Measurements from ENCODE around the gene ZNF282. TPM values are rescaled to one million over a fixed set of nuclear protein-coding genes. Genes with fewer than 3 reads are reported as not detected.

Gene ZNF282
- total RNA-seq, 1 donor from 2014 or later: 23.3 TPM

DNA sequence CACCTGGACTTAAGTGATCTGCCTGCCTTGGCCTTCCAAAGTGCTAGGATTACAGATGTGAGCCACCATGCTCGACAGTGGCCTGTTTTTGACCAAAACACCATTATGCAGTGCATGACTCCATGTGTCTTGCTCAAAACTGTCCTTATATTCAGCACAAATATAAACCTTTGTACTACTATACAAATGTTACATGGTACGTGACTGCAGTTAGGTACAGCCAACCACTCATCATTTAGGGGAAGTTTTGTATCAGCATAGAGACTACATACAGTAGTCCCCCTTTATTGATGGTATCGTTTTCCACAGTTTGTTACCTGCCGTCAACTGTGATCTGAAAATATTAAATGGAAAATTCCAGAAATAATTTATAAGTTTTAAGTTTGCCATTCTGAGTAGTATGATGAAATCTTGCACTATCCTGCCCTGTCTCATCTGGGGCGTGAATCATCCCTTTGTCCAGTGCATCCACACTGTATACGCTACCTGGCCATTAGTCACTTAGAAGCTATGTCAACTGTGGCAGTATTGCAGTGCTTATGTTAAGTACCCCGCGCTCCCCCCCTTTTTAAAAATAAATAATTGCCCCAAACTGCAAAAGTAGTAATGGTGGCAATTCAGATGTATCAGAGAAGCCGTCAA lies 23.3 kb upstream of the ZNF282 start:
- H3K4me1 ChIP-seq: no peaks in the 10 kb centered on the region
- DNase-seq: no peak
- no peak overlapping the region for H3K27ac ChIP-seq
- no peaks in the 10 kb centered on the region for H3K27me3 ChIP-seq
- ATAC-seq: peak; percentile 63
- H3K4me3 ChIP-seq: no peak overlapping the region
- H3K36me3 ChIP-seq: peaks cover 78% of the 10 kb centered on the region
- TF ChIP-seq, protein P1, sequence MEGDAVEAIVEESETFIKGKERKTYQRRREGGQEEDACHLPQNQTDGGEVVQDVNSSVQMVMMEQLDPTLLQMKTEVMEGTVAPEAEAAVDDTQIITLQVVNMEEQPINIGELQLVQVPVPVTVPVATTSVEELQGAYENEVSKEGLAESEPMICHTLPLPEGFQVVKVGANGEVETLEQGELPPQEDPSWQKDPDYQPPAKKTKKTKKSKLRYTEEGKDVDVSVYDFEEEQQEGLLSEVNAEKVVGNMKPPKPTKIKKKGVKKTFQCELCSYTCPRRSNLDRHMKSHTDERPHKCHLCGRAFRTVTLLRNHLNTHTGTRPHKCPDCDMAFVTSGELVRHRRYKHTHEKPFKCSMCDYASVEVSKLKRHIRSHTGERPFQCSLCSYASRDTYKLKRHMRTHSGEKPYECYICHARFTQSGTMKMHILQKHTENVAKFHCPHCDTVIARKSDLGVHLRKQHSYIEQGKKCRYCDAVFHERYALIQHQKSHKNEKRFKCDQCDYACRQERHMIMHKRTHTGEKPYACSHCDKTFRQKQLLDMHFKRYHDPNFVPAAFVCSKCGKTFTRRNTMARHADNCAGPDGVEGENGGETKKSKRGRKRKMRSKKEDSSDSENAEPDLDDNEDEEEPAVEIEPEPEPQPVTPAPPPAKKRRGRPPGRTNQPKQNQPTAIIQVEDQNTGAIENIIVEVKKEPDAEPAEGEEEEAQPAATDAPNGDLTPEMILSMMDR (IDR thresholded peaks at IDR 0.05): no peak
- H3K9me3 ChIP-seq: no peaks in the 10 kb centered on the region
- intact Hi-C loops (cut with DNase I): no loop called here

DNA sequence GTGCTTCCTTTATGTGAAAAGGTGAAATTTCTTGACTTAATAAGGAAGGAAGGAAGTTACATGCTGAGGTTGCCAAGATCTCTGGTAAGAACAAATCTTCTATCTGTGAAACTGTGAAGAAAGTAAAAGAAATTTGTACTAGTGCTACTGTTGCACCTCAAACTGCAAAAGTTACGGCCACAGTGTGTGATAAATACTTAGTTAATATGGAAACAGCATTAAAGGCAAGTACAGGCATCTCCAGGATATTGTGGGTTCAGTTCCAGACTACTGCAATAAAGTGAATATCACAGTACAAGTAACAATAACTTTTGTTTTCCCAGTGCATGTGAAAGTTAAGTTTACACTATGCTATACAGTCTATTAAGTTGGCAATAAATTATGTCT lies 22.8 kb upstream of the ZNF282 start:
- H3K4me3 ChIP-seq: no peak overlapping the region
- DNase-seq: no peak
- no peaks in the 10 kb centered on the region for H3K9me3 ChIP-seq
- intact Hi-C loops (cut with DNase I): no loop called here
- peaks cover 78% of the 10 kb centered on the region for H3K36me3 ChIP-seq
- no peak for ATAC-seq
- H3K27me3 ChIP-seq: no peaks in the 10 kb centered on the region
- TF ChIP-seq, protein P1 (IDR thresholded peaks at IDR 0.05): no peak
- no peaks in the 10 kb centered on the region for H3K4me1 ChIP-seq
- H3K27ac ChIP-seq: no peak overlapping the region

DNA sequence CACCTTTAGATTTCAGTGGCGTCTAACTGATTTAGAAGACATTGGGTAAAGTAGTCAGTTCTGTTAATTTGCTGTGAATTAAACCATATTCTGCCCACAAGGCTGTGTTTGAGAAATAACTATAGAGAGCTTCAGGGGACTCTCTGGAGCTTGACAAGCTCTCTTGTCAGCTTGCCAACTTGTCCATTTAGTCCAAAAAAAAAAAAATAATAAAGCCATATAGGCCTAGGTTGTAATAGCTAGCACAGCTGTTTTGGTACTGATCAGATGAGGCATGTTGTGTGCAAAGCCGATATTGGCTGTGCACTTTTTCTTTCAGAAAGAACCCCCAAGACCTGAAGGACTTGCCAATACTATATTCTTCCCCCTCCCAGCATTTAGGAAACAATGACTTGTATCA lies 20.2 kb upstream of the ZNF282 start:
- ATAC-seq: no peak
- peaks cover 77% of the 10 kb centered on the region for H3K36me3 ChIP-seq
- intact Hi-C loops (cut with DNase I): no loop called here
- H3K27ac ChIP-seq: no peak overlapping the region
- no peaks in the 10 kb centered on the region for H3K27me3 ChIP-seq
- TF ChIP-seq, protein P1 (IDR thresholded peaks at IDR 0.05): no peak
- no peaks in the 10 kb centered on the region for H3K4me1 ChIP-seq
- H3K4me3 ChIP-seq: no peak overlapping the region
- no peaks in the 10 kb centered on the region for H3K9me3 ChIP-seq
- DNase-seq: no peak

DNA sequence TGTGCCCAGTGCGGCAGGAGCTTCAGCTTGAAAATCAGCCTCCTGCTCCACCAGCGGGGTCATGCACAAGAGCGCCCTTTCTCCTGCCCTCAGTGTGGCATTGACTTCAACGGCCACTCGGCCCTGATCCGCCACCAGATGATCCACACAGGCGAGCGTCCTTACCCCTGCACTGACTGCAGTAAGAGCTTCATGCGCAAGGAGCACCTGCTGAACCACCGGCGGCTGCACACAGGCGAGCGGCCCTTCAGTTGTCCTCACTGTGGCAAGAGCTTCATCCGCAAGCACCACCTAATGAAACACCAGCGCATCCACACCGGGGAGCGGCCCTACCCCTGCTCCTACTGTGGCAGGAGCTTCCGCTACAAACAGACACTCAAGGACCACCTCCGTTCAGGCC lies 16.1 kb upstream of the ZNF282 start:
- intact Hi-C loops (cut with DNase I): no loop called here
- TF ChIP-seq, protein P1 (IDR thresholded peaks at IDR 0.05): no peak
- Histone ChIP-seq H3K27me3 (no peaks in the 10 kb centered on the region), H3K27ac (no peak overlapping the region), H3K4me1 (peaks cover 6% of the 10 kb centered on the region), H3K9me3 (no peaks in the 10 kb centered on the region), H3K4me3 (no peak overlapping the region), H3K36me3 (peaks cover 70% of the 10 kb centered on the region)
- no peak for DNase-seq
- ATAC-seq: no peak

DNA sequence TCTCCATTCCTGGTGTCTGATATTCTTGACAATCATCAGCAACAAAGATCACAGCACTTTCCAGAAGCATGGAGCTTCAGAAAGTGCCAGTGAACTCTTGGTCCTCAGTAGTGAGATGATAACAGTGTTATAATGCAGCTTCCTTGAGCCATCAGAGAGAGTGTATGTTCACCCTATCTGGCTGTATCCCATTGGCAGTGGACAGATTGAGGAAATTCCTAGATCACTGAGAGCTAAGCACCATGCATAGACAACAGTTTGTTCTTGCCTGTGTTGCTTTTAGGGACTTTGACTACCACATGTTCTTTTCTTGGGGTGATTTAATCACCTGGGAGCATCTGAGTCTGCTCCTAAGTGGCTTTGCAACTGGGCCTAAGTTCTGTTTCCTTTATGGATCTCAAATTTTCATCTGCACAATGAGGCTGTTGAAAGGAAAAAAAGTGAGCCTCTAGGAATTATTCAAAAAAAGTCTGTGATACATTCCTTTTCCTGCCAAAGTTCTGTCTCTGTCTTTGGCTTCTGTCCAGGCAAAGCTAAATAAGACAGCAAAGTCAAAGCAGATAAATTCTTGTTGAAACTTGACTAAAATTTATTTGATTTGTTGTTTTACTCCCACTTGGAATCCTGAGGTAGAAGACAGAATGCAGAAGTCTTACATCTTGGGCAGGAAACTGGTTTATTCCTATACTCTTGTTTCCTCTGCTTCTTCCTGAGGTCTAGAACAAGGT lies 14.5 kb upstream of the ZNF282 start:
- Histone ChIP-seq H3K36me3 (peaks cover 56% of the 10 kb centered on the region), H3K4me1 (peaks cover 6% of the 10 kb centered on the region), H3K27me3 (no peaks in the 10 kb centered on the region), H3K27ac (no peak overlapping the region), H3K4me3 (no peak overlapping the region), H3K9me3 (no peaks in the 10 kb centered on the region)
- DNase-seq (no peak), ATAC-seq (no peak)
- intact Hi-C loops (cut with DNase I): no loop called here
- TF ChIP-seq, protein P1 (IDR thresholded peaks at IDR 0.05): no peak
